Glomerular endothelial cell (primary cell): ENCODE data around the gene SLC25A21. TPM values are rescaled to one million over a fixed set of nuclear protein-coding genes. Genes with fewer than 3 reads are reported as not detected.
"Not testable (repeated sequence)": the region's sequence is repeated elsewhere in the genome, so short reads cannot be mapped to it uniquely, and the experiment has no call there.

ENCODE experiments used
- DNase-seq: peaks from one replicate; pipeline ENCODE4 v3.0.0-alpha.2; 2011; ENCODE audit warnings: low read depth, low spot score; ENCODE audit errors: extremely low read depth
- total RNA-seq: library from RNA; depleted of rRNA; stranded (reverse); fragments of >200 nt; gene quantifications from 2 replicates; pipeline ENCODE4 v1.2.3, GENCODE V29; 2015

Gene SLC25A21
- total RNA-seq, result 0.58 and 1.7 TPM in 2 replicates

DNA sequence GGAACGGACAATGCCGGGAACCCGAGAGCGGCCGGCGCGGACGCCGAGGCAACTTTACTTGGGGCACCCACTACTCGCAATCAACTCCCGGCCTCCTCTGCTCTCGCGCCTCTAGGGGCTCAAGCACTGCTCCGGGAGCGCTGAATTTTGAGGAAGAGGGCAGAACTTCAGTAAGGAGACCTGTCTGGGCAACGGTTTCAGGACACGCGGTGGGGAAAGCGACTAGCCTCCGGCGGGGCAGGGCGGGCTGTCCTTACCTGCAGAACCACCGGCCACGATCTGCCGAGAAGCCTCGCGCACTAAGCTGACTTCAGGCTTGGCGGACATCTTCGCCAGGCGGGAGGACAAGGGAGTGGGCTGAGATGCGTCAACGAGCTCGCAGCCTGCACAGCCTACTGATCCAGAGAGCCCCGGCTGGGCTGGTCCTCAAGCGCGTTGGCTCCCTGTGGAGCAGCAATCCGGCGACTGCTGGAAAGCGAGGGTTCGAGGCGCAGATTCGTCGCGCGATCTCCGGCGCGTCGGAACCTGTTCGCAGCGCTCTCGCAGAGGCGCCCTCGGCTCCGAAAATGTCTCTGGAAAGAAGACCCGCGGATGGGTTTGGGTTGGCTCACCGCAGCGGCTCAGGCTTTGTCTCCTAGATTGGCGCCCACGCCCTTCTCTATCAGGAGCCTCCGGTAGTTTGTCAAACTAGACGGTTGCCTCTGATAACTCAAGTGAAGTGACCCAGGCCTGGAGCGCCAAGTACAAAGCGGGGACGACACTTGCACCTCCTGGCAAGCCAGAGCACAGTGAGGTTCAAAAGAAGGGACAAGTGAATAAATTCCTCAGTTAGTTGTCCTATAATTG, at the start of gene SLC25A21:
Gene SLC25A21 (minus strand): TSS at position 583 of the 846 bp plus-strand sequence.
- DNase-seq, result peak; percentile 63

DNA sequence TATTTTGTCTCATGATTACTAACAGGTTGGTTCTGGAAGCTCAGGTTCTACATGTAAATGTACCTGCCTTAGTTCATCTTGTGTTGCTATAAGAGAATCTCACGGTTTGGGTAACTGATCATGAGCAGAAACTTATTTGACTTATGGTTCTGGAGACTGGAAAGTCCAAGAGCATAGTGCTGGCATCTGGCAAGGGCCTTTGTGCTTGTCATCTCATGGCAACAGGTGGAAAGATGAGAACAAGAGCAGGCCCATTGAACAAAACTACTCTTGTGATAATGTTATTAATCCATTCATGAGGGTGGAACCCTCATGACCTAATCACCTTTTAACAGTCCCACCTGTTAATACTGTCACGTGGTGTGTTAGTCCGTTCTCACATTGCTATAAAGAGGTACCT, 48.7 kb upstream of the SLC25A21 start:
- DNase-seq, result no peak

GRCh38 chr14:37215345-37215744, 42.9 kb upstream of the SLC25A21 start:
- DNase-seq, result no peak

- DNase-seq, result no peak
These were observed 40.6 kb upstream of the SLC25A21 start for GRCh38 chr14:37213016-37213415.

DNA sequence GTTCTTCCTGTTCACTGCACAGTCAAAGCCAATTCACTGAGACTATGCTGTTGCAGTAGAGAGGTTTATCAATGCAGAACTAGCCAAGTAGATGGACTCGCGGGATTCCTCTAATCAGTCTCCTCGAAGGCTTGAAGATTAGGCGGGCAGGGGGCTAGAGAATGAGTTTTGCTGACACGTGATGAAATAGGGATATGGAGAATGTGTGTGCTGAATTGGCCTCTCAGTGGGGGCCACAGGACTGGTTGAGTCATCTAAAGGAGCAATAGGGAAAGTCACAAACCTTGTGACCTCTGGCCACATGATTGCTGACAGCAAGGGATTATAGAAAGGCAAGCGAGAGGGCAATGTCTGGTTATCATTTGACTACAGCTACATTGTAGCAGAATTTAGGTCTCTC, 38.0 kb upstream of the SLC25A21 start:
- DNase-seq, result no peak

DNA sequence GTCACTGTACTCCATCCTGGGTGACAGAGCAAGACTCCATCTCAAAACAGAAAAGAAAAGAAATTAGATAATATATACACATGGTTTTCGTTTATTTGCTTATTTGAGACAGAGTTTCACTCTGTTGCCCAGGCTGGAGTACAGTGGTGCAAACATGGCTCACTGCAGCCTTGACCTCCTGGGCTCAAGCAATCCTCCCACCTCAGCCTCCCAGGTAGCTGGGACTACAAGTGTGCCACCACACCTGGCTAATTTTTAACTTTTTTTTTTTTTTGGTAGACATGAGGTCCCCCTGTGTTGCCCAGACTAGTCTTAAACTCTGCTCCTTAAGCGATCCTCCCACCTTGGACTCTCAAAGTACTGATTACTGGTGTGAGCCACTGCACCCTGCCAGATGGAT, 37.2 kb upstream of the SLC25A21 start:
- DNase-seq, result not testable (repeated sequence)

DNA sequence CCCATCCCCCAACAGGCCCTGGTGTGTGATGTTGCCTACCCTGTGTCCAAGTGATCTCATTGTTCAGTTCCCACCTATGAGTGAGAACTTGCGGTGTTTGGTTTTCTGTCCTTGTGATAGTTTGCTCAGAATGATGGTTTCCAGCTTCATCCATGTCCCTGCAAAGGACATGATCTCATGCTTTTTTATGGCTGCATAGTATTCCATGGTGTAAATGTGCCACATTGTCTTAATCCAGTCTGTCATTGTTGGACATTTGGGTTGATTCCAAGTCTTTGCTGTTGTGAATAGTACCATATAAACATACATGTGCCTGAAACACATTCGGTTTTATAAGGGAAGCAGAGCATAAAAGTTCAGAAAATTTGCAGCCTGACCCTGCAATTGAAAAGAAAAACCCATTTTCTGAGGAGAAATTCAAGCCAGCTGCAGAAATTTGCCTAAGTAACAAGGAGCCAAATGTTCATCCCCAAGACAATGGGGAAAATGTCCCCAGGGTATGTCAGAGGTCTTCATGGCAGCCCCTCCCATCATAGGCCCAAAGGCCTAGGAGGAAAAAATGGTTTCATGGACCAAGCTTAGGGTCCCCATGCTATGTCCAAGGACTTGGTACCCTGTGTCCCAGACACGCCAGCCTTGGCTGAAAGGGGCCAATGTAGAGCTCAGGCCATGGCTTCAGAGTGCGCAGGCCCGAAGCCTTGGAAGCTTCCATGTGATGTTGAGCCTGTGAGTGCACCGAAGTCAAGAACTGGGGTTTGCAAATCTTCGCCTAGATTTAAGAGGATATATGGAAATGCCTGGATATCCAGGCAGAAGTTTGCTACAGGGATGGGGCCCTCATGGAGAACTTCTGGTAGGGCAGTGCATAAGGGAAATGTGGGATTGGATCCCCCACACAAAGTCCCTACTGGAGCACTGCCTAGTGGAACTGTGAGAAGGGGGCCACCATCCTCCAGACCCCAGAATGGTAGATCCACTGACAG, 33.5 kb upstream of the SLC25A21 start:
- not testable (repeated sequence) for DNase-seq

DNA sequence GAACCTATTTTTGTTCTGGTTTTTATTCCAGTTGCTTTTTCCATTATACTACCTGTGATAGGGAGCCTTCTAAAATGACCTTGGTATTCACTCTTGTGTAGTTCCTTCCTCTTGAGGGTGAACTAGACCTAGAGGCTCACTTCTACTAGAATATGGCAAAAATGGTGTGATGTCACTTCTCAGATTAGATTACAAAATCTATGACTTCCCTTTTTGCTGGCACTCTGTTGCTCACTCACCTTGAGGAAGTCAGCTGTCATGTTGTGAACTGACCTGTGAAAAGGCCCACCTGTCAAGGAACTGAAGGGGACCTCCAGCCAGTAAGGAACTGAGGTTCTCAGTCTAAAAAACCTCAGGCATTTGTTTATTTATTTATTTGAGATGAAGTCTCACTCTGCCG, 31.0 kb upstream of the SLC25A21 start:
- DNase-seq, result no peak

GRCh38 chr14:37202812-37203211, 30.4 kb upstream of the SLC25A21 start:
- DNase-seq, result no peak

GRCh38 chr14:37202265-37202664, 29.9 kb upstream of the SLC25A21 start:
- DNase-seq, result no peak

DNA sequence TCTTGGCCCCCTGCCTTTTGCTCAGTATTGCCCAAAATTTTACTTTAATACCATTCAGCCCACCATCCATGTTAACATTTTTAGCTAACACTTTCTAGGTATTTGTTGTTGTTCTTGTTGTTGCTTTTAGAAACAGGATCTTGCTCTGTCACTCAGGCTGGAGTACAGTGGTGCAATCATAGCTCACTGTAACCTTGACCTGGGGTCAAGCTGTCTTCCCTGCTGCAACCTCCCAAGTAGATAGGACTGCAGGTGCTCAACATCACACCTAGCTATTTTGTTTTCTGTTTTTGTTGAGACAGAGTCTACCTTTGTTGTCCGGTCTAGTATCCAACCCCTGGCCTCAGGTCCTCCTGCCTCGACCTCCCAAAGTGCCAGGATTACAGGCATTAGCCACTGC, 29.3 kb upstream of the SLC25A21 start:
- no peak for DNase-seq

DNA sequence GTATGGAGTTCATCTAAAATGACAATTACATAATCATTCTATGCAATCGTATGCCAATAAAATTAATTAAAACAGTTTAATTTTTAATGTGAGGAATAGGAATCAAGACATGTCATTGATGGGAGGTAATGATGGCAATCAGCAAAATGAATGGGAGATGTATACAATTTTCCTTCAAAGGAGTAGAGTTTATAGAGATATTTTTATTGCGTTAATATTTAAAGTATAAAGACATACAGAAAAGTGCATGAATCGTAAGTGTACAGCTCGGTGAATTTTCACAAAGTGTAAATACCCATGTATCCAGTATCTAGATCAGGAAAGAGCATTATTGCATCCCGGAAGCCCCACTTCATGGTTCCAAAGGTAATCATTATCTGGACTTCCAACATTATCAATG, 26.5 kb upstream of the SLC25A21 start:
- no peak for DNase-seq

- DNase-seq, result no peak
These were observed 25.8 kb upstream of the SLC25A21 start for GRCh38 chr14:37198273-37198598.

GRCh38 chr14:37197421-37198272, 25.2 kb upstream of the SLC25A21 start, which contains the start of gene MIPOL1:
MIPOL1 (plus strand) TSS chr14:37197937; CDS start chr14:37247889, 49,952 bp downstream.
- no peak for DNase-seq

- DNase-seq, result no peak
These were observed 24.4 kb upstream of the SLC25A21 start for GRCh38 chr14:37196604-37197420.

- no peak for DNase-seq
These were observed 22.9 kb upstream of the SLC25A21 start for GRCh38 chr14:37195327-37195726.

GRCh38 chr14:37194698-37195097, 22.3 kb upstream of the SLC25A21 start:
- no peak for DNase-seq

GRCh38 chr14:37189733-37190132, 17.3 kb upstream of the SLC25A21 start:
- not testable (repeated sequence) for DNase-seq

DNA sequence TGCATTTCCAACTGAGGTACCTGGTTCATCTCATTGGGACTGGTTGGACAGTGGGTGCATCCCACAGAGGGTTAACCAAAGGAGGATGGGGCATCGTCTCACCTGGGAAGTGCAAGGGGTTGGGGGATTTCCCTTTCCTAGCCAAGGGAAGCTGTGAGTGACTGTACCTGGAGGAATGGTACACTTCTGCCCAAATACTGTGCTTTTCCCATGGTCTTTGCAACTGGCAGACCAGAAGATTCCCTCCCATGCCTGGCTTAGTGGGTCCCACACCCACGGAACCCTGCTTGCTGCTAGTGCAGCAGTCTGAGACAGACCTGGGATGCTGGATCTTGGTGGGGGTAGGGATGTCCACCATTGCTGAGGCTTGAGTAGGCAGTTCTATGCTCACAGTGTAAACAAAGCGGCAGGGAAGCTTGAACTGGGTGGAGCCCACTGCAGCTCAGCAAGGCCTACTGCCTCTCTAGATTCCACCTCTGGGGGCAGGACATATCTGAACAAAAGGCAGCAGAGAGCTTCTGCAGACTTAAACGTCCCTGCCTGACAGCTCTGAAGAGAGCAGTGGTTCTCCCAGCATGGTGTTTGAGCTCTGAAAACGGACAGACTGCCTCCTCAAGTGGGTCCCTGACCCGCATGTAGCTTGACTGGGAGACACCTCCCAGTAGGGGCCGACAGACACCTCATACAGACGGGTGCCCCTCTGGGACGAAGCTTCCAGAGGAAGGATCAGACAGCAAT, 15.6 kb upstream of the SLC25A21 start:
- DNase-seq, result not testable (repeated sequence)
